HG02973 (cell line): ENCODE measurements around the gene AIF1L.
"Not testable (repeated sequence)": the region's sequence is repeated elsewhere in the genome, so short reads cannot be mapped to it uniquely, and the experiment has no call there.

Source experiments
- ATAC-seq: cut with Tn5 transposase; IDR thresholded peaks from one replicate; pipeline ENCODE4 v1.9.1; 2021; ENCODE audit warnings: moderate library complexity; ENCODE audit not compliant: unreplicated experiment

The AIF1L gene

DNA sequence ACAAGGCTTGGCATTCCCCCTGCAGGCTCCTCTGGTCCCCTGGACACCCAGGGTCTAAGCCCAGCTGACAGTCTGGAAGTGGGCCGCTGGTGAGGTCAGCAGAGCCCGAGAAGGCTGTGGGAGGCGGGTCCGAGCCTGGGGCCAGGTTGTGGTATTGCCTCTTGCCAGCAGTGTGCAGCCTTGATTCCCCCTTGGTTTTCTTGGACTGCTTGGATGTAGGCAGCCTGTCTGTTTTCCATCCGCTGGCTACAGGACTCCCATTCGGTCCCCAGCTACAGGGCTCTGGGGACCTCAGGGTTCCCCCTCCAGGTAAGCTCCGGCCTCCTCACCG lies 1.6 kb downstream of the AIF1L start:
- ATAC-seq = no peak

DNA sequence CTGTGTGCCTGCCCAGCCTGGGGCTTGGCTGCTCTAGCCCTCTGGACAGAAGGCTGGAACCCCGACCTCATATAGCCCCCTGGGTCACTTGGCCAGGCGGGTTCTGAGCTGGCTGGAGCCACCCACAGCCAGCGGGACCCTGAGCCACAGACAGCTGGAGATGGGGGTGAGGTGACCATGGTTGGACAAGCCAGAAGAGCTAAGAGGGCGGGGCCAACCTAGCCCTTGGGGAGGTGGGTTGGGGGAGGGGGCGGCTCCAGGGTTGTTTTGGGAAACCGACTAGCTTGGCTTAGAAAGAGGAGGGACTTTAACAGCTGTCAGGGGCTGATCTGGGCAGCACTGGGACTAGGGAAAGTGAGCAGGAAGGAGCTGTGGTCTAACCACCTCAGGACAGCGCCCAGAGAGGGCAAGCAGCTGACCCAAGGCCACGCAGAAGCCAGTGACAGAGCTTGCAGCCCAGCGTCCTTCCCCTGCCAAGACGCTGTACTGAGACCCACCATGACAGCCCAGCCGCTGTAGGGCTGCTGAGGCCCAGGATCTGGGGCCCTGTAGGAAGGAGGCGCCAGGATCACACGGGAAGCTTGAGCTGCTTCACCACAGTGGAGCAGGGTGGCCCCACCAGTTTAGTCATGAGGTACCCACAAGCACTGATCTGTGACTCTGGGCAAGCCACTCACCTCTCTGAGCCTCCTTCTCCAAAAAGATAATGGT lies 2.2 kb downstream of the AIF1L start:
- ATAC-seq = no peak

- ATAC-seq = no peak
Observed at GRCh38 chr9:131099102-131099606, 2.8 kb downstream of the AIF1L start.

DNA sequence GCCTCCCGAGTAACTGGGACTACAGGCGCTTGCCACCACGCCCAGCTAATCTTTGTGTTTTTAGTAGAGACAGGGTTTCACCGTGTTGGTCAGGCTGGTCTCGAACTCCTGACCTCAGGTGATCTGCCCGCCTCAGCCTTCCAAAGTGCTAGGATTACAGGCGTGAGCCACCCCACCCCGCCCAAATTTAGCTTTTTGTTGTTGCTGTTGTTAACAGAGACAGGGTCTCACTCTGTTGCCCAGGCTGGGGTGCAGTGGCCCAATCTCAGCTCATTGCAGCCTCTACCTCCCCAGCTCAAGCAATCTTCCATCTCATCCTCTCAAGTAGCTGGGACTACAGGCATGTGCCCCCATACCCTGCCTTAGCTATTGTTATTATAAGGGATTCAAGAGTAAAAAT lies 3.5 kb downstream of the AIF1L start:
- not testable (repeated sequence) for ATAC-seq

GRCh38 chr9:131100445-131100844 lies 4.1 kb downstream of the AIF1L start:
- ATAC-seq = no peak

DNA sequence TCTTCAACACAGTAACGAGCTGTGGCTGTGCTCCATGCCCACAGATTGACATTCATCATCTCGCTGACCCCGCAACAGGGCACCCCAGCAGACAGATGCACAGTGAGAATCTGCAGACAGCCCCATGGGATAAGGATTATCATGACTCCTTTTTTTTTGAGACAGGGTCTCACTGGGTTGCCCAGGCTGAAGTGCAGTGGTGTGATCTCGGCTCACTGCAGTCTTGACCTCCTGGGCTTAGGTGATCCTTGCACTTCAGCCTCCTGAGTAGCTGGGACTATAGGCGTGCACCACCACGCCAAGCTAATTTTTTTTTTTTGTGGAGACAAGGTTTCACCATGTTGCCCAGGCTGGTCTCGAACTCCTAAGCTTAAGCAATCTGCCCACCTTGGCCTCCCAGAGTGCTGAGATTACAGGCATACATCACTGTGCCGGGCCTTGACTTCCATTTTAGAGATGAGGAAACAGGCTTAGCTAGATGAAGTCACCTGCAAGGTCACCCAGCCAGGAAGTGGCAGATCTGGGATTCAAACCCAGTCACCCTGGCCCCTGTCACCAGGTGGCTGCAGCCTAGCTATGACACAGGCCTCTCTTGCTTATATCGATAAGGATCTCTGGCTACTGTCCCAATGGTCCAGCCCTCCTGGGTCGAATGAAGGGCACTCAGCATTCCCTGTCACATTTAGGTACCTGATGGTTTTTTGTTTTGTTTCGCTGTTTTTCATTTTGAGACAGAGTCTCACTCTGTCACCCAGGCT lies 5.1 kb downstream of the AIF1L start:
- no peak for ATAC-seq

DNA sequence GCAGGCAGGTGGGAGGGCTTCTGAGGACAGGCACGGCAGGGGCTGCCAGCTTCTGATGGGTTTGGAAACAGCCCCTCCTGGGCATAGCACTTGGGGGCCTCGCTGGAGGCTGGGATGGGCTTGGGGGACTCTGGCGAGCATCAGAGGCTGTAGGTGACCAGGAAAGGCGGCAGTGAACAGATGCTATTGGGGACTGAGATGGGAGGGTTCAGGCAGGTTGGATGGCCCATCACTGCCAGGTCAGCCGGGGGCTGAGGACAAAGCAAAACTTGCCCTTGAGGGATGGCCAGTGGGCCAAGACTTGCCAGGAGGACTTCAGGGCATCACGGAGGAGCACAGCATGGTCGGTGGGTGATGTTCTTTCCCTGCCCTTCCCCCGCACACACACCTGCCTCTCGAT lies 6.7 kb downstream of the AIF1L start:
- ATAC-seq = no peak

DNA sequence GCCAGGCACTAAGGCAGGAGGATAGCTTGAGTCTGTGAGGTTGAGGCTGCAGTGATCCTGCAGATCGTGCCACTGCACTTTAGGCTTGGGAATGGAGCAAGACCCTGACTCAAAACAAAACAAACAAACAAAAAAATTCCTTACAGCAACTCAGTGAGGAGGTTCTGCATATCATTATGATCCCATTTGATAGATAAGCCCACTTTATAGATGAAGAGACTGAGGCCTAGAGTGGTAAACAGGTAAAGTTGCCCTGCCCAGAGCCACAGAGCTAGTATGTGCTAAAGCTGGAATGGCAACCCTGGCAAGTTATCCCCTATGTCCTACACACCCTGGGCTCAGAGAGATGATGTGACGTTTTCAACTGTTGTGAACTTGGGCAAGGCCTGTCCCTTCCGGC lies 7.2 kb downstream of the AIF1L start:
- no peak for ATAC-seq

DNA sequence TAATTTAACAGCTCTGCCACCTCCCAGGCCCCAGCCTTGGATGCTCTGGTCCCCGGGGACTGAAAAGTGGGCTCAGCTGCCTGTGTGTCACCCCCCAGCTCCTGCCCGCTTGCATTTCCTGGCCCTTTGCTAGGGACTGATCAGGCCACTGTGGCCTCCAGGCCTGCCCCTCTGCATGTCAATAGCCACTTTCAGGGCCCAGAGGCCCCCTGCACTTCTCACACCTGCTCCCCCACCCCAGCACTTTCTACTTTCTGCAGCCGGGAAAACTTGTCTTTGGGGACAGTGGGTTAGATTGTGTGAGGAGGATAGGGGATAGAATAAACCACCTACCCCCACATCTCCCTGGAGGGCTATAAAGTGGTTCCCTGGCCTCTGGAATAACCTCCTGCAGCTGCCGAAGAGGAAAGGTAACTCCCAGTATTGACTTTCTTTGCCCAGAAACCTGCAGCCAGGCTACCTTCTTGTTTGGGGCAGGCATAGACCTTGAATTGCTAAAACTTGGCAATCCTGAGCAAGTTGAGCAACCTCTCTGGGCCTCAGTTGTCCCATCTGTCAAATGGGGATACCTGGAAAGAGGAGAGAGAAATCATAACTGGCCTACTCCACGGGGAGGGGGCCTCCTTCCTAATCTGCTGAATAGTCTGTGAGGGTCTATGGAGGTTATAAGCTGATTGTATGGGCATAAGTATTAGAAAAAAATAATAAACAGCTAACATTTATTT lies 7.8 kb downstream of the AIF1L start:
- ATAC-seq = no peak

DNA sequence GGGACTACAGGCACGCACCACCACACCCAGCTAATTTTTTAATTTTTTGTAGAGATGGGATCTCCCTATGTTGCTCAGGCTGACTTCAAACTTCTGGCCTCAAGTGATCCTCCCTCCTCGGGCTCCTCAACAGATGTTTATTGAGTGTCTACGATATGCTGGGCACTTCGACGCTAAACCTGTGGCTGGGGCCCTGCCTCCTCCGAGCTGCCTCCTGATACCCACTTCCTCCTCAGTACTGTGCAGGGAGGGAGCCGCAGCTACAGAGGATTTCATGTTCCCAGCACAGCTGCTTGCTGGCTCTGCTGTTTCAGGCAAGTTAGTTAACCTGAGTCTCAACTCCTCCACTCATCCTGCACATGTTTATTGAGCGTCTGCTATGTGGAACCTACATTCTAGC lies 9.6 kb downstream of the AIF1L start:
- no peak for ATAC-seq

- no peak for ATAC-seq
Observed at GRCh38 chr9:131107760-131108159, 11.4 kb downstream of the AIF1L start.

DNA sequence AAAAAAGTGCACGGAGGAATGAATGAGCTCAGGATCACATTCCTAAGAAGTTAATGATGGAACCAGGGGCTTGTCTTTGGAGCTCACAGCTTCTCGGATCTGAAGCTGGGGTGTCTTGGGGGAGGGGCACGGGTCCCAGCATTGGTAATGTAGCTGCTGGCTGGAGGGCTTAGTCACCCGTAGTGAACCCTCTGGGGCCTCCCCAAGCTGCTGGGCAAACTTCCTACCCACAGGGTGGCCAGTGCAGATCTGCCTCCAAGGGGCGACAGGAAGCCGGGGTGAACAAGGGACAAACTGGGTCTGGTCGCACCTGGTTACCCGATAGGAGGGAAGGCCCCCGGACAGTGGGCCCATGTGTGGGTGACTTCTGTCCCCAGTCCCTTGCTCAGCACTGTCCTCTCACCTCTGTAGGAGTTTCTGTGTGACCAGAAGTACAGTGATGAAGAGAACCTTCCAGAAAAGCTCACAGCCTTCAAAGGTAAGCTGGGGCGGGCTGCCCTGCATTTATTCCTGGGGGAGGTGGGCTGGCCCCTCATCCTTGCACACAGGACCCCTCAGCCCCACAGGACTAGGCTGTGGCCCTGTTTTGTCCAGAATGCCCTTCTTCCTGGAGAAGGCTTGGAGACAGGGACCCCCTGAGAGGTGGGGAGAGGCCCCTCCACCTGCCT lies 15.0 kb downstream of the AIF1L start:
- ATAC-seq = no peak

GRCh38 chr9:131111854-131112311 lies 15.6 kb downstream of the AIF1L start:
- ATAC-seq = no peak

DNA sequence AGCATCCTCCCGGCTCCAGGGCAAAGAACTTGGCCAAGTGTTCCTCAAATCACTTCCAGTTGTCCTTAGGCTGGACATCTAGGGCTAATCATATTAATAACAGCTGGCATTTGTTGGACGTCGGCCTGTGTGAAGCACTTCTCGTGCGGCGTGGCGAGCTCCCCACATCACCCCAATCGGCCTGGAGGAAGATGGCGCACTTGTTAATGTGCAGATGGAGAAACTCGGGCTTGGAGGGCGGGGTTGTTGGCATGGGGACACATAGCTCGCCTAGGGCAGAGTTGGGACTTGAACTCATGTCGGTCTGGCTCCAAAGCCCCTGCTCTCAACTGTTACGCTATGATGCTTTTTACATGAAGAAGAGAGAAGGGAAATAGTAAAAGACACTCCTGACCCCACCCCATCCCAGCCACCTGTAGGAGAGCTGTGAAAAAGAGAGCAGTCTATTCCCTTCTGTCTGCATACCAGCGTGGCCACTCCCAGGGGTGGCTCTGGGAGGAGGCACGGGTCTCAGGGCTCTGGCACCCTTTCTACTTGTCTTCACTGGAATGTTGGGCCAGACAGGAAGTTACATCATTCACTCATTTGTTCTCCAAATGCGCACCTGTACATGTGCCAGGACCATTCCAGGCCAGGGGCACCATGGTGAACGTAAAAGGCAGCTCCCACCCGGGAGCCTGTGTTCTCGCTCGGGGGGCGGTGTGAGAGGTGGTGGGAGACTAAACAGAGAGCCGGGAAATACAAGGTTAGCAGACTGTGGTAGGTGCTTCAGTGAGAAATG lies 16.2 kb downstream of the AIF1L start:
- no peak for ATAC-seq

DNA sequence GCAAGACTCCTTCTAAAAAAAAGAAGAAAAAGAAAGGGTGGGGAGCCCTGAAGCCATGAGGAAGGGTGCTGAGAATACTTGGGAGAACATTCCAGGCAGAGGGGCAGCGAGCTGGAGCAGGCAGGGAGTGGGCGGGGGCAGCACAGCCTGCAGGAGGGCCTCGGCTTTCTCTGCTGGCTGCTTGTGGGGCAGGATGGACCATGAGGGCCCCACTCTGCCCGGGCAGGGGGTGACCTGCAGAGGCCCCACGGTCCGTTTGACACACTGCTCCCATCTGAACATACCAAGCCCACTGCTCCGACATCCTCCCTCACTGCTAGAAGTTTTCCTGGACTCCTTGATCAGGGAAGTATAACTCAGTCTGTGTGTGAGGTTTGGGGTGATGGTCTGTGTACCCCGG lies 17.3 kb downstream of the AIF1L start:
- ATAC-seq = no peak

DNA sequence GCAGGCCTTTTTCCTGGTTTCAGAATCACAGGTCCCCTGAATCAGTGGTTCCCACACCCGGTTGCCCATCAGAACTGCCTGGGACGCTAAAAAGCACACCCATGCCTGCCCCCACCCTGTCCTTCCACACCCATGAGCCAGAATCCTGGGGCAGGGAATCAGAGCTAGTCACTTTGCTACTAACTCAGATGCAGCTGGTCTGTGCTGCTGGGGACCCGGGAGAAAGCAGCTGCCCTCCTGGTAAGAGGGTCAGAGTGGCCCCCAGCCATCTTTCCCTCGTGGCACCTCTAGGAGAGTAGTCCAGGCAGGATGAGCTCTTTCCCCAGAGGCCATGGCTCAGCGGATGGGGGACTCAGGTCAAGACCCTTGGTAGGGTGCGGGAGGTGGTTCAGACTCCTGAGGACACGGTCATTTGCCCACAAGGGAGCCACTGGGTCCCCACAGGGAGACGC lies 17.8 kb downstream of the AIF1L start:
- no peak for ATAC-seq

- not testable (repeated sequence) for ATAC-seq
Observed at GRCh38 chr9:131115360-131115742, 19.0 kb downstream of the AIF1L start.

GRCh38 chr9:131116281-131117120 lies 20.2 kb downstream of the AIF1L start:
- no peak for ATAC-seq

DNA sequence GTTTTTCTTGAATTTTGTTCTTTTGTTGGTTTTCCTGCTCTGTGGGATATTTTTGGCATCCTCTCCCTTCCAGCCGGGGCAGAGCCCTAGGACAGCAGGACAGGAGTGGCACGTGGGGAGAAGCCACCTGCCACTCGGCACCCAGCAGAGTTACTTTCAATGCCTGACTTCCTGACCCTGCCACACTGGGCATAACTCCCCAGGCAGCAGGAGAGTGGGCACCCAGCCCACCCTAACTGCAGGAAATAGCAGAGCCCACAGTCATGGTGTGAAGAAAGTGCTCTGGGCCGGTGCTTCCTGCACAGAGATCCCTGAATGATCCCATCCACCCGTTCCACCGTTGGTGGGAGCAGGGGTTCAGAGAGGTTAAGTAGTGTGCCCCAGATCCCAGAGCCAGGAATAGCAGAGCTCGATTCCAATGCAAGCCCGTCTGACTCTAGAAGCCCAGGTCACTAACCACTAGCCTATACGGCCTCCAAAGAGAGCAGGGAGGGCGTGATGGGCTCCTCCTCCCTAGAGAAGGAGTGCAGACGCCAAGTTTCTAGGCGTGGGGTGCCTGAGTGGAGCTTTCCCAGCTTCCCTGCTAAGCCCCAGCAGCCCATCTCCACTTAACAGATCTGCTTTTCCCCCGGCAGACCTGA lies 20.9 kb downstream of the AIF1L start:
- ATAC-seq = no peak
